ENCODE results near the gene RAB10. TPM values are rescaled to one million over a fixed set of nuclear protein-coding genes. Genes with fewer than 3 reads are reported as not detected.

RAB10 gene
- total and polyA plus RNA-seq, 2 of the 13 experiments (the other 11 are each of a cell fraction or from before 2014, with no cell fraction given) = 48.2 to 120 TPM

DNA sequence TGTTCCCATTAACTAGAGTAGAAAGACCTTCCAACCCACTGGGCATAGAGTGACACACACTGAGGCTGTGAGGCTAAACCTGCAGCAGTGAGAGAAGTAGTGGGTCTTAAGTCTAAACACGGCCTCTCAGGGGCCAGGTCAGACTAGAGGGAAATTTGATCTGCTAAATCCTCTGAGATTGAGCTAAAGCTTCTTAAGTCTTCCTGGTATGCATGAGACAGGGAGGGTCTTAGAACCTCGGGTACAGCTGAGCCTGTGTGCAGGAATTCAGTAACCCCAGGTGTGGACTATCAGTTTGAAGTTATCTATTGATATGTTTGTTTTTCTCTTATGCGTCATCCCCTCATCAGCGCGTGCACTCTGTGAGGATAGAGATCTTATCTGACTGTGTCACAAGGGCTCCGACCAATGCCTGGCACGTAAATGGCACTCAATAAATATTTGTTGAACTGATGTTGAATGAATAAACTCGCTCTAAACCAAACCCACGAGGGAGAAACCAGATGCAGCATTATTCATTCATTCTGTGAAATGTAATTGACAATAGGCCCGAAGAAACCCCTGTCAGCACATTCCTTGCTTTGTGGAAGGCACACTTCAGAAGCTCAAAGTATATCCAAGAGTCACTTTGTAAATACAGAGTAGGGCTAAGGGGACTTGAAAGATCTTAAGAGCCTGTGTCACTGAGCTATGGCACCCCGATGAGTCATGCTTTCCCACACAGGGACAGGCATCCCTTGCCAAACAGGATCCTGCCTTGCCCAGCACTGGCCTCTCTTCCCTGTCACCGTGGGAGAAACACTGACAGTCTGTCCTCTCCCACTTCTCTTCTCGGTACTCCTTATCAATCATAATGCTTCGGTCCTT, 21.7 kb upstream of the RAB10 start (continued):
- TF ChIP-seq ZNF207 (IDR thresholded peaks at IDR 0.05; ENCODE audit: borderline replicate concordance) = no peak
- TF ChIP-seq, protein P1, sequence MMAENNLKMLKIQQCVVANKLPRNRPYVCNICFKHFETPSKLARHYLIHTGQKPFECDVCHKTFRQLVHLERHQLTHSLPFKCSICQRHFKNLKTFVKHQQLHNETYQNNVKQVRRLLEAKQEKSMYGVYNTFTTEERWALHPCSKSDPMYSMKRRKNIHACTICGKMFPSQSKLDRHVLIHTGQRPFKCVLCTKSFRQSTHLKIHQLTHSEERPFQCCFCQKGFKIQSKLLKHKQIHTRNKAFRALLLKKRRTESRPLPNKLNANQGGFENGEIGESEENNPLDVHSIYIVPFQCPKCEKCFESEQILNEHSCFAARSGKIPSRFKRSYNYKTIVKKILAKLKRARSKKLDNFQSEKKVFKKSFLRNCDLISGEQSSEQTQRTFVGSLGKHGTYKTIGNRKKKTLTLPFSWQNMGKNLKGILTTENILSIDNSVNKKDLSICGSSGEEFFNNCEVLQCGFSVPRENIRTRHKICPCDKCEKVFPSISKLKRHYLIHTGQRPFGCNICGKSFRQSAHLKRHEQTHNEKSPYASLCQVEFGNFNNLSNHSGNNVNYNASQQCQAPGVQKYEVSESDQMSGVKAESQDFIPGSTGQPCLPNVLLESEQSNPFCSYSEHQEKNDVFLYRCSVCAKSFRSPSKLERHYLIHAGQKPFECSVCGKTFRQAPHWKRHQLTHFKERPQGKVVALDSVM (CRISPR knock-in tag; IDR thresholded peaks at IDR 0.05) = no peak
- TF ChIP-seq, protein P2, sequence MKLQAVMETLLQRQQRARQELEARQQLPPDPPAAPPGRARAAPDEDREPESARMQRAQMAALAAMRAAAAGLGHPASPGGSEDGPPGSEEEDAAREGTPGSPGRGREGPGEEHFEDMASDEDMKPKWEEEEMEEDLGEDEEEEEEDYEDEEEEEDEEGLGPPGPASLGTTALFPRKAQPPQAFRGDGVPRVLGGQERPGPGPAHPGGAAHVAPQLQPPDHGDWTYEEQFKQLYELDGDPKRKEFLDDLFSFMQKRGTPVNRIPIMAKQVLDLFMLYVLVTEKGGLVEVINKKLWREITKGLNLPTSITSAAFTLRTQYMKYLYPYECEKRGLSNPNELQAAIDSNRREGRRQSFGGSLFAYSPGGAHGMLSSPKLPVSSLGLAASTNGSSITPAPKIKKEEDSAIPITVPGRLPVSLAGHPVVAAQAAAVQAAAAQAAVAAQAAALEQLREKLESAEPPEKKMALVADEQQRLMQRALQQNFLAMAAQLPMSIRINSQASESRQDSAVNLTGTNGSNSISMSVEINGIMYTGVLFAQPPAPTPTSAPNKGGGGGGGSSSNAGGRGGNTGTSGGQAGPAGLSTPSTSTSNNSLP (IDR thresholded peaks at IDR 0.05; ENCODE audit: low read depth, low read length) = peak; percentile 93
- no peak for TF ChIP-seq TAF15 (IDR thresholded peaks at IDR 0.05; ENCODE audit: low read depth, low read length, poor library complexity, severe bottlenecking)
- TF ChIP-seq, protein P3, sequence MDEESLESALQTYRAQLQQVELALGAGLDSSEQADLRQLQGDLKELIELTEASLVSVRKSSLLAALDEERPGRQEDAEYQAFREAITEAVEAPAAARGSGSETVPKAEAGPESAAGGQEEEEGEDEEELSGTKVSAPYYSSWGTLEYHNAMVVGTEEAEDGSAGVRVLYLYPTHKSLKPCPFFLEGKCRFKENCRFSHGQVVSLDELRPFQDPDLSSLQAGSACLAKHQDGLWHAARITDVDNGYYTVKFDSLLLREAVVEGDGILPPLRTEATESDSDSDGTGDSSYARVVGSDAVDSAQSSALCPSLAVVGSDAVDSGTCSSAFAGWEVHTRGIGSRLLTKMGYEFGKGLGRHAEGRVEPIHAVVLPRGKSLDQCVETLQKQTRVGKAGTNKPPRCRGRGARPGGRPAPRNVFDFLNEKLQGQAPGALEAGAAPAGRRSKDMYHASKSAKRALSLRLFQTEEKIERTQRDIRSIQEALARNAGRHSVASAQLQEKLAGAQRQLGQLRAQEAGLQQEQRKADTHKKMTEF (CRISPR knock-in tag; IDR thresholded peaks at IDR 0.05) = peak; percentile 53; the same call in 1 of the 2 replicates
- TF ChIP-seq ZMYM2 (CRISPR knock-in tag; IDR thresholded peaks at IDR 0.05) = no peak
- TF ChIP-seq ZNF570 (CRISPR knock-in tag; IDR thresholded peaks at IDR 0.05; ENCODE audit: borderline replicate concordance) = no peak
- TF ChIP-seq NFYB (CRISPR knock-in tag; IDR thresholded peaks at IDR 0.05) = peak; percentile 40
- no peak for TF ChIP-seq HCFC1 (IDR thresholded peaks at IDR 0.05; ENCODE audit: low read depth, low read length)
- TF ChIP-seq, protein P4, sequence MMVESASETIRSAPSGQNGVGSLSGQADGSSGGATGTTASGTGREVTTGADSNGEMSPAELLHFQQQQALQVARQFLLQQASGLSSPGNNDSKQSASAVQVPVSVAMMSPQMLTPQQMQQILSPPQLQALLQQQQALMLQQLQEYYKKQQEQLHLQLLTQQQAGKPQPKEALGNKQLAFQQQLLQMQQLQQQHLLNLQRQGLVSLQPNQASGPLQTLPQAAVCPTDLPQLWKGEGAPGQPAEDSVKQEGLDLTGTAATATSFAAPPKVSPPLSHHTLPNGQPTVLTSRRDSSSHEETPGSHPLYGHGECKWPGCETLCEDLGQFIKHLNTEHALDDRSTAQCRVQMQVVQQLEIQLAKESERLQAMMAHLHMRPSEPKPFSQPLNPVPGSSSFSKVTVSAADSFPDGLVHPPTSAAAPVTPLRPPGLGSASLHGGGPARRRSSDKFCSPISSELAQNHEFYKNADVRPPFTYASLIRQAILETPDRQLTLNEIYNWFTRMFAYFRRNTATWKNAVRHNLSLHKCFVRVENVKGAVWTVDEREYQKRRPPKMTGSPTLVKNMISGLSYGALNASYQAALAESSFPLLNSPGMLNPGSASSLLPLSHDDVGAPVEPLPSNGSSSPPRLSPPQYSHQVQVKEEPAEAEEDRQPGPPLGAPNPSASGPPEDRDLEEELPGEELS (CRISPR knock-in tag; IDR thresholded peaks at IDR 0.05) = peak; percentile 91
- TF ChIP-seq MIXL1 (CRISPR knock-in tag; IDR thresholded peaks at IDR 0.05) = 0 out of 2 replicates have a peak, but pooled peaks have one; percentile 29
- TF ChIP-seq, protein P5, sequence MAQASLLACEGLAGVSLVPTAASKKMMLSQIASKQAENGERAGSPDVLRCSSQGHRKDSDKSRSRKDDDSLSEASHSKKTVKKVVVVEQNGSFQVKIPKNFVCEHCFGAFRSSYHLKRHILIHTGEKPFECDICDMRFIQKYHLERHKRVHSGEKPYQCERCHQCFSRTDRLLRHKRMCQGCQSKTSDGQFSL (CRISPR knock-in tag; IDR thresholded peaks at IDR 0.05) = no peak
- no peak for TF ChIP-seq ZKSCAN5 (CRISPR knock-in tag; IDR thresholded peaks at IDR 0.05)
- TF ChIP-seq, protein P6, sequence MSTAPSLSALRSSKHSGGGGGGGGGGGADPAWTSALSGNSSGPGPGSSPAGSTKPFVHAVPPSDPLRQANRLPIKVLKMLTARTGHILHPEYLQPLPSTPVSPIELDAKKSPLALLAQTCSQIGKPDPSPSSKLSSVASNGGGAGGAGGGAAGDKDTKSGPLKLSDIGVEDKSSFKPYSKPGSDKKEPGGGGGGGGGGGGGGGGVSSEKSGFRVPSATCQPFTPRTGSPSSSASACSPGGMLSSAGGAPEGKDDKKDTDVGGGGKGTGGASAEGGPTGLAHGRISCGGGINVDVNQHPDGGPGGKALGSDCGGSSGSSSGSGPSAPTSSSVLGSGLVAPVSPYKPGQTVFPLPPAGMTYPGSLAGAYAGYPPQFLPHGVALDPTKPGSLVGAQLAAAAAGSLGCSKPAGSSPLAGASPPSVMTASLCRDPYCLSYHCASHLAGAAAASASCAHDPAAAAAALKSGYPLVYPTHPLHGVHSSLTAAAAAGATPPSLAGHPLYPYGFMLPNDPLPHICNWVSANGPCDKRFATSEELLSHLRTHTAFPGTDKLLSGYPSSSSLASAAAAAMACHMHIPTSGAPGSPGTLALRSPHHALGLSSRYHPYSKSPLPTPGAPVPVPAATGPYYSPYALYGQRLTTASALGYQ (CRISPR knock-in tag; IDR thresholded peaks at IDR 0.05) = peak; percentile 91; the same call in 1 of the 2 replicates
- no peak for TF ChIP-seq ZNF33B (CRISPR knock-in tag; IDR thresholded peaks at IDR 0.05)
- no peak for TF ChIP-seq WIZ (CRISPR knock-in tag; IDR thresholded peaks at IDR 0.05)
- TF ChIP-seq ZFP1 (CRISPR knock-in tag; IDR thresholded peaks at IDR 0.05) = 0 out of 2 replicates have a peak, but pooled peaks have one; percentile 54
- TF ChIP-seq GLI4 (CRISPR knock-in tag; IDR thresholded peaks at IDR 0.05; ENCODE audit: borderline replicate concordance) = 0 out of 2 replicates have a peak, but pooled peaks have one; percentile 27
- no peak for TF ChIP-seq GFI1 (CRISPR knock-in tag; IDR thresholded peaks at IDR 0.05; ENCODE audit: borderline replicate concordance)
- no peak for TF ChIP-seq BRCA1 (CRISPR knock-in tag; IDR thresholded peaks at IDR 0.05)

Data from HepG2 (cell line).